K562 (cell line): ENCODE data around the gene ACP5. TPM values are rescaled to one million over a fixed set of nuclear protein-coding genes. Genes with fewer than 3 reads are reported as not detected.

Source experiments
- BCL6 ChIP-seq: fragments of 250-450 bp; sonication (Bioruptor Pico); IDR thresholded peaks from 2 replicates; pipeline ENCODE4 v1.4.0; 2020
- BRD9 ChIP-seq: fragments of 450-650 bp; IDR thresholded peaks from 2 replicates; pipeline ENCODE4 v1.6.1; 2018; ENCODE audit warnings: low read depth; ENCODE audit not compliant: partially characterized antibody
- CBX3 ChIP-seq, 2 experiments: IDR thresholded peaks; 1 replicate in 1 of 2; 2 replicates in 1 of 2; pipeline ENCODE4 v1.6.1; 2012; ENCODE audit warnings: inconsistent platforms in 2 of 2, low read length in 2 of 2, borderline replicate concordance in 1 of 2, control low read depth in 1 of 2
- DIDO1 ChIP-seq: fragments of 450-650 bp; IDR thresholded peaks from 2 replicates; pipeline ENCODE4 v1.6.1; 2016; ENCODE audit warnings: low read depth, missing biosample characterization, missing genetic modification characterization
- DMBX1 ChIP-seq: fragments of 250-450 bp; sonication (Bioruptor Pico); IDR thresholded peaks from 2 replicates; pipeline ENCODE4 v1.8.0; 2022; ENCODE audit warnings: inconsistent platforms, mild to moderate bottlenecking, moderate library complexity, borderline replicate concordance
- ESRRA ChIP-seq: fragments of 450-650 bp; IDR thresholded peaks from 2 replicates; pipeline ENCODE4 v1.6.1; 2014; ENCODE audit warnings: low read depth, mild to moderate bottlenecking, moderate library complexity, borderline replicate concordance
- FOXA3 ChIP-seq, 2 experiments: fragments of 450-650 bp in 1 of 2; sonication (generic) in 1 of 2; formaldehyde crosslinking; IDR thresholded peaks in 1 of 2; conservative IDR thresholded peaks in 1 of 2; 2 replicates each; pipeline versions ENCODE4 v1.4.0 to v1.8.0; 2020 to 2022; ENCODE audit warnings: mild to moderate bottlenecking in 2 of 2, missing genetic modification reagents in 1 of 2
- GABPB1 ChIP-seq: sonication (generic); formaldehyde crosslinking; IDR thresholded peaks from 2 replicates; pipeline ENCODE4 v1.8.0; 2022; ENCODE audit warnings: mild to moderate bottlenecking, missing genetic modification reagents
- HDAC1 ChIP-seq, 2 experiments: fragments of 450-650 bp; IDR thresholded peaks; 2 replicates each; pipeline ENCODE4 v1.6.1; 2016 to 2017; ENCODE audit warnings: inconsistent platforms in 1 of 2, mild to moderate bottlenecking in 1 of 2, moderate library complexity in 1 of 2
- KAT2B ChIP-seq: IDR thresholded peaks from one replicate; pipeline ENCODE4 v1.6.1; 2012; ENCODE audit warnings: low read depth, mild to moderate bottlenecking, control low read depth, inconsistent platforms, low read length, moderate library complexity
- OTX1 ChIP-seq: fragments of 450-650 bp; formaldehyde crosslinking; IDR thresholded peaks from 2 replicates; pipeline ENCODE4 v1.4.0; 2022; ENCODE audit warnings: mild to moderate bottlenecking
- PHB2 ChIP-seq: fragments of 450-650 bp; IDR thresholded peaks from 2 replicates; pipeline ENCODE4 v1.6.1; 2017; ENCODE audit warnings: low read depth
- RBFOX2 ChIP-seq: fragments of 200-400 bp; formaldehyde crosslinking; IDR thresholded peaks from 2 replicates; pipeline ENCODE4 v1.6.1; 2017; ENCODE audit warnings: low read depth, mild to moderate bottlenecking, low read length, moderate library complexity
- RUNX1 ChIP-seq: sonication (generic); IDR thresholded peaks from 2 replicates; pipeline ENCODE4 v1.6.1; 2016; ENCODE audit warnings: antibody characterized with exemption, low read depth
- SMARCE1 ChIP-seq: fragments of 450-650 bp; IDR thresholded peaks from 2 replicates; pipeline ENCODE4 v1.7.1; 2016; ENCODE audit warnings: mild to moderate bottlenecking
- SOX6 ChIP-seq: fragments of 450-650 bp; IDR thresholded peaks from 2 replicates; pipeline ENCODE4 v1.6.1; 2014; ENCODE audit warnings: mild to moderate bottlenecking
- SP2 ChIP-seq: IDR thresholded peaks from 2 replicates; pipeline ENCODE4 v1.6.1; 2011; ENCODE audit warnings: mild to moderate bottlenecking, low read depth, low read length, moderate library complexity; ENCODE audit not compliant: poor library complexity, severe bottlenecking; ENCODE audit errors: extremely low read depth
- SREBF1 ChIP-seq: fragments of 150-350 bp; IDR thresholded peaks from 2 replicates; pipeline ENCODE4 v1.6.1; 2014; ENCODE audit warnings: antibody characterized with exemption, low read depth, low read length, borderline replicate concordance
- STAT5B ChIP-seq: fragments of 250-450 bp; sonication (Bioruptor Pico); IDR thresholded peaks from 2 replicates; pipeline ENCODE4 v1.8.0; 2021; ENCODE audit warnings: mild to moderate bottlenecking, inconsistent platforms
- ZNF143 ChIP-seq: sonication (generic); formaldehyde crosslinking; IDR thresholded peaks from 2 replicates; pipeline ENCODE4 v1.9.0; 2022; ENCODE audit warnings: mild to moderate bottlenecking, missing genetic modification reagents
- ZNF316 ChIP-seq: fragments of 450-650 bp; IDR thresholded peaks from 2 replicates; pipeline ENCODE4 v1.6.1; 2016
- ZNF445 ChIP-seq: fragments of 250-450 bp; sonication (Bioruptor Pico); IDR thresholded peaks from 2 replicates; pipeline ENCODE4 v1.4.0; 2020; ENCODE audit warnings: low read depth, mild to moderate bottlenecking, moderate library complexity
- ZNF75A ChIP-seq: fragments of 450-650 bp; formaldehyde crosslinking; IDR thresholded peaks from 2 replicates; pipeline ENCODE4 v1.4.0; 2020; ENCODE audit warnings: mild to moderate bottlenecking
- polyA plus RNA-seq, 8 experiments: library from polyadenylated mRNA; depleted of rRNA in 4 of 8; stranded (reverse) in 5 of 8; unstranded in 3 of 8; fragments of >200 nt; fragmentation: Nextera tagmentation in 2 of 8; fragmentation: Illumina TruSeq in 1 of 8; extraction: Ambion mirVana in 2 of 8; extraction: Trizol in 1 of 8; gene quantifications; 2 replicates each; pipeline versions ENCODE4 v1.2.1 to v1.2.3, GENCODE V29; 2011 to 2014; ENCODE audit warnings: inconsistent platforms in 1 of 8, missing spikeins in 1 of 8
- total RNA-seq, 7 experiments: library from RNA; depleted of rRNA in 6 of 7; stranded (reverse); fragments of >200 nt in 6 of 7; fragmentation: Illumina TruSeq in 2 of 7; extraction: Trizol in 2 of 7; gene quantifications; 2 replicates each; pipeline versions ENCODE4 v1.2.1 to v1.2.3, GENCODE V29; 2011 to 2021; ENCODE audit warnings: low replicate concordance in 1 of 7
- TF ChIP-seq, protein P1 (sequence below): fragments of 450-650 bp; IDR thresholded peaks from 2 replicates; pipeline ENCODE4 v1.6.1; 2017; ENCODE audit warnings: mild to moderate bottlenecking, moderate library complexity
- TF ChIP-seq, protein P2 (sequence below): fragments of 450-650 bp; formaldehyde crosslinking; IDR thresholded peaks from 2 replicates; pipeline ENCODE4 v1.4.0; 2022; ENCODE audit warnings: missing genetic modification characterization
- TF ChIP-seq, protein P3 (sequence below): fragments of 450-650 bp; formaldehyde crosslinking; IDR thresholded peaks from 2 replicates; pipeline ENCODE4 v1.4.0; 2020; ENCODE audit warnings: mild to moderate bottlenecking, mixed read lengths

The ACP5 gene
- total and polyA plus RNA-seq, 9 of the 15 experiments (the other 6 are each of a cell fraction or from before 2014, with no cell fraction given) = 0.06 to 1.1 (median 0.31) TPM; not detected in 1

- TF ChIP-seq SMARCE1 (no peak), GABPB1 (CRISPR knock-in tag) (peak; percentile 96), OTX1 (CRISPR knock-in tag) (no peak), ZNF75A (CRISPR knock-in tag) (no peak), CBX3 (IDR thresholded peaks at IDR 0.05; ENCODE audit: borderline replicate concordance in 1 of 2, low read length in 2 of 2) (no peak), ZNF143 (CRISPR knock-in tag) (no peak), ESRRA (no peak), FOXA3 (CRISPR knock-in tag; conservative IDR thresholded peaks at IDR 0.05 in 1 of 2, IDR thresholded peaks at IDR 0.05 in 1 of 2) (peak; percentile 97 to 98), SOX6 (peak; percentile 16; the same call in 1 of the 2 replicates), SREBF1 (no peak), RUNX1 (0 out of 2 replicates have a peak, but pooled peaks have one; percentile 57), RBFOX2 (peak; percentile 86), STAT5B (CRISPR knock-in tag) (no peak), KAT2B (no peak), DIDO1 (tag) (0 out of 2 replicates have a peak, but pooled peaks have one; percentile 37), PHB2 (no peak), ZNF445 (CRISPR knock-in tag) (no peak), DMBX1 (CRISPR knock-in tag) (no peak), ZNF316 (no peak), BCL6 (CRISPR knock-in tag) (no peak), HDAC1 (IDR thresholded peaks at IDR 0.05) (peak in 1 of 2 experiments; percentile 94; a peak in 2 of 4 replicates), BRD9 (no peak), SP2 (no peak)
- TF ChIP-seq, protein P1, sequence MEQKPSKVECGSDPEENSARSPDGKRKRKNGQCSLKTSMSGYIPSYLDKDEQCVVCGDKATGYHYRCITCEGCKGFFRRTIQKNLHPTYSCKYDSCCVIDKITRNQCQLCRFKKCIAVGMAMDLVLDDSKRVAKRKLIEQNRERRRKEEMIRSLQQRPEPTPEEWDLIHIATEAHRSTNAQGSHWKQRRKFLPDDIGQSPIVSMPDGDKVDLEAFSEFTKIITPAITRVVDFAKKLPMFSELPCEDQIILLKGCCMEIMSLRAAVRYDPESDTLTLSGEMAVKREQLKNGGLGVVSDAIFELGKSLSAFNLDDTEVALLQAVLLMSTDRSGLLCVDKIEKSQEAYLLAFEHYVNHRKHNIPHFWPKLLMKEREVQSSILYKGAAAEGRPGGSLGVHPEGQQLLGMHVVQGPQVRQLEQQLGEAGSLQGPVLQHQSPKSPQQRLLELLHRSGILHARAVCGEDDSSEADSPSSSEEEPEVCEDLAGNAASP = no peak
- TF ChIP-seq, protein P2, sequence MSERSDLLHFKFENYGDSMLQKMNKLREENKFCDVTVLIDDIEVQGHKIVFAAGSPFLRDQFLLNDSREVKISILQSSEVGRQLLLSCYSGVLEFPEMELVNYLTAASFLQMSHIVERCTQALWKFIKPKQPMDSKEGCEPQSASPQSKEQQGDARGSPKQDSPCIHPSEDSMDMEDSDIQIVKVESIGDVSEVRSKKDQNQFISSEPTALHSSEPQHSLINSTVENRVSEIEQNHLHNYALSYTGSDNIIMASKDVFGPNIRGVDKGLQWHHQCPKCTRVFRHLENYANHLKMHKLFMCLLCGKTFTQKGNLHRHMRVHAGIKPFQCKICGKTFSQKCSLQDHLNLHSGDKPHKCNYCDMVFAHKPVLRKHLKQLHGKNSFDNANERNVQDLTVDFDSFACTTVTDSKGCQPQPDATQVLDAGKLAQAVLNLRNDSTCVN = no peak
- TF ChIP-seq, protein P3, sequence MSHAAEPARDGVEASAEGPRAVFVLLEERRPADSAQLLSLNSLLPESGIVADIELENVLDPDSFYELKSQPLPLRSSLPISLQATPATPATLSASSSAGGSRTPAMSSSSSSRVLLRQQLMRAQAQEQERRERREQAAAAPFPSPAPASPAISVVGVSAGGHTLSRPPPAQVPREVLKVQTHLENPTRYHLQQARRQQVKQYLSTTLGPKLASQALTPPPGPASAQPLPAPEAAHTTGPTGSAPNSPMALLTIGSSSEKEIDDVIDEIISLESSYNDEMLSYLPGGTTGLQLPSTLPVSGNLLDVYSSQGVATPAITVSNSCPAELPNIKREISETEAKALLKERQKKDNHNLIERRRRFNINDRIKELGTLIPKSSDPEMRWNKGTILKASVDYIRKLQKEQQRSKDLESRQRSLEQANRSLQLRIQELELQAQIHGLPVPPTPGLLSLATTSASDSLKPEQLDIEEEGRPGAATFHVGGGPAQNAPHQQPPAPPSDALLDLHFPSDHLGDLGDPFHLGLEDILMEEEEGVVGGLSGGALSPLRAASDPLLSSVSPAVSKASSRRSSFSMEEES = no peak
Observed at GRCh38 chr19:11558881-11559828, 18.3 kb downstream of the ACP5 start, which contains the start of gene ELOF1 (continued).
